Parathyroid adenoma (tissue), 2 donors: Measurements from ENCODE around the gene MRPL43.

Experiments used
- H2AFZ ChIP-seq: fragments of 300-600 bp; sonication (generic); one replicate; pipeline ENCODE4 v1.7.0; 2017; ENCODE audit warnings: antibody characterized with exemption, mild to moderate bottlenecking
- H3K27ac ChIP-seq: fragments of 300-600 bp; sonication (generic); one replicate; pipeline ENCODE4 v1.7.0; 2017
- H3K27me3 ChIP-seq: fragments of 300-600 bp; sonication (generic); one replicate; pipeline ENCODE4 v1.7.0; 2017; ENCODE audit warnings: low read length; ENCODE audit not compliant: control insufficient read depth, insufficient read depth
- H3K36me3 ChIP-seq: fragments of 300-600 bp; sonication (generic); one replicate; pipeline ENCODE4 v1.7.0; 2017; ENCODE audit warnings: low read length; ENCODE audit not compliant: control insufficient read depth, insufficient read depth
- H3K4me1 ChIP-seq: fragments of 300-600 bp; sonication (generic); one replicate; pipeline ENCODE4 v1.7.0; 2017; ENCODE audit warnings: control low read depth
- H3K4me2 ChIP-seq: fragments of 300-600 bp; sonication (generic); one replicate; pipeline ENCODE4 v1.7.0; 2017; ENCODE audit warnings: low read length
- H3K4me3 ChIP-seq: fragments of 300-600 bp; sonication (generic); one replicate; pipeline ENCODE4 v1.7.0; 2017; ENCODE audit warnings: low read depth, low read length
- H3K79me2 ChIP-seq: fragments of 300-600 bp; sonication (generic); one replicate; pipeline ENCODE4 v1.7.0; 2017; ENCODE audit warnings: control low read depth
- H3K9ac ChIP-seq: fragments of 300-600 bp; sonication (generic); one replicate; pipeline ENCODE4 v1.7.0; 2017; ENCODE audit warnings: mild to moderate bottlenecking
- H3K9me3 ChIP-seq: fragments of 300-600 bp; sonication (generic); one replicate; pipeline ENCODE4 v1.7.0; 2017; ENCODE audit warnings: low read length; ENCODE audit not compliant: control insufficient read depth
- TF ChIP-seq, protein P1 (sequence below): fragments of 300-600 bp; sonication (generic); IDR thresholded peaks from one replicate; pipeline ENCODE4 v1.7.0; 2017; ENCODE audit warnings: antibody characterized with exemption, mild to moderate bottlenecking
- donor health status: primary hyperparathyroidism.

The MRPL43 gene

GRCh38 chr10:101033276-101033675 lies 46.0 kb upstream of the MRPL43 start:
- no peaks in the 10 kb centered on the region for H3K36me3 ChIP-seq
- H3K4me2 ChIP-seq, result peak overlapping the region; percentile 100
- peaks cover 31% of the 10 kb centered on the region for H3K4me1 ChIP-seq
- H3K27me3 ChIP-seq, result no peaks in the 10 kb centered on the region
- H3K79me2 ChIP-seq, result no peaks in the 10 kb centered on the region
- H3K4me3 ChIP-seq, result no peak overlapping the region
- no peaks in the 10 kb centered on the region for H3K9me3 ChIP-seq
- H2AFZ ChIP-seq, result no peak overlapping the region
- TF ChIP-seq, protein P1, sequence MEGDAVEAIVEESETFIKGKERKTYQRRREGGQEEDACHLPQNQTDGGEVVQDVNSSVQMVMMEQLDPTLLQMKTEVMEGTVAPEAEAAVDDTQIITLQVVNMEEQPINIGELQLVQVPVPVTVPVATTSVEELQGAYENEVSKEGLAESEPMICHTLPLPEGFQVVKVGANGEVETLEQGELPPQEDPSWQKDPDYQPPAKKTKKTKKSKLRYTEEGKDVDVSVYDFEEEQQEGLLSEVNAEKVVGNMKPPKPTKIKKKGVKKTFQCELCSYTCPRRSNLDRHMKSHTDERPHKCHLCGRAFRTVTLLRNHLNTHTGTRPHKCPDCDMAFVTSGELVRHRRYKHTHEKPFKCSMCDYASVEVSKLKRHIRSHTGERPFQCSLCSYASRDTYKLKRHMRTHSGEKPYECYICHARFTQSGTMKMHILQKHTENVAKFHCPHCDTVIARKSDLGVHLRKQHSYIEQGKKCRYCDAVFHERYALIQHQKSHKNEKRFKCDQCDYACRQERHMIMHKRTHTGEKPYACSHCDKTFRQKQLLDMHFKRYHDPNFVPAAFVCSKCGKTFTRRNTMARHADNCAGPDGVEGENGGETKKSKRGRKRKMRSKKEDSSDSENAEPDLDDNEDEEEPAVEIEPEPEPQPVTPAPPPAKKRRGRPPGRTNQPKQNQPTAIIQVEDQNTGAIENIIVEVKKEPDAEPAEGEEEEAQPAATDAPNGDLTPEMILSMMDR, result no peak
- no peak overlapping the region for H3K27ac ChIP-seq
- H3K9ac ChIP-seq, result no peak overlapping the region

DNA sequence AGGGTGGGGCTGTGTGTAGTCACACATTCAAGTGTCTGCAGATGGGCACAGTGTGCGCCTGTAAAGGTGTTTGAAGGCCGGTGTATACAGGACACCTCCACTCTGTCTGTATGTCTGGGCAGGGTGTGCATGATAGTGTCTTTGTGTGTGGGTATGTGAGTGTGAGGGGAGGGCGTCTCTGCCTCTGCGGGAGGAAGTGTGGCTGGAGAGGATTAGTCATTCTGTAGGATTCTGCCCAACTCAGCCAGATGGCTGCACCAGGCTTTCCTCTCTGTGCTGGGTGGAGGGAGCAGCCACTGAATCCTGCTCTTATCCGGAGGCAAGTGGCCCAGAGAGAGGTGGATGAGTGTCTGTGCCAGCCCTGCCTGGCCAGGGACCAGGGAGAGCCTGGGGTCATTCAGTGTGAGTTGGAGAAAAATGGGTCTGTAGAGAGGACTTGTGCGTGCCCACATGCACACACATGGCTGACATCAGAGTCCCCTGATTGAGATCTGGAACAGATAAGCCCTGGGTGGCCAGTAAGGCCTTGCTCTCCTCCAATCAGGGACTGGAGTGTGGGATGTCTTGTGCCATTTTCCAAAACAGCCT lies 45.4 kb upstream of the MRPL43 start:
- peak overlapping the region; percentile 100 for H3K4me2 ChIP-seq
- H3K4me3 ChIP-seq, result peak overlapping the region; percentile 89
- H3K27me3 ChIP-seq, result no peaks in the 10 kb centered on the region
- H3K36me3 ChIP-seq, result no peaks in the 10 kb centered on the region
- H3K27ac ChIP-seq, result peak overlapping the region; percentile 89
- H3K4me1 ChIP-seq, result peaks cover 31% of the 10 kb centered on the region
- H2AFZ ChIP-seq, result peak overlapping the region; percentile 87
- no peaks in the 10 kb centered on the region for H3K9me3 ChIP-seq
- no peaks in the 10 kb centered on the region for H3K79me2 ChIP-seq
- no peak overlapping the region for H3K9ac ChIP-seq
- TF ChIP-seq, protein P1, result no peak

DNA sequence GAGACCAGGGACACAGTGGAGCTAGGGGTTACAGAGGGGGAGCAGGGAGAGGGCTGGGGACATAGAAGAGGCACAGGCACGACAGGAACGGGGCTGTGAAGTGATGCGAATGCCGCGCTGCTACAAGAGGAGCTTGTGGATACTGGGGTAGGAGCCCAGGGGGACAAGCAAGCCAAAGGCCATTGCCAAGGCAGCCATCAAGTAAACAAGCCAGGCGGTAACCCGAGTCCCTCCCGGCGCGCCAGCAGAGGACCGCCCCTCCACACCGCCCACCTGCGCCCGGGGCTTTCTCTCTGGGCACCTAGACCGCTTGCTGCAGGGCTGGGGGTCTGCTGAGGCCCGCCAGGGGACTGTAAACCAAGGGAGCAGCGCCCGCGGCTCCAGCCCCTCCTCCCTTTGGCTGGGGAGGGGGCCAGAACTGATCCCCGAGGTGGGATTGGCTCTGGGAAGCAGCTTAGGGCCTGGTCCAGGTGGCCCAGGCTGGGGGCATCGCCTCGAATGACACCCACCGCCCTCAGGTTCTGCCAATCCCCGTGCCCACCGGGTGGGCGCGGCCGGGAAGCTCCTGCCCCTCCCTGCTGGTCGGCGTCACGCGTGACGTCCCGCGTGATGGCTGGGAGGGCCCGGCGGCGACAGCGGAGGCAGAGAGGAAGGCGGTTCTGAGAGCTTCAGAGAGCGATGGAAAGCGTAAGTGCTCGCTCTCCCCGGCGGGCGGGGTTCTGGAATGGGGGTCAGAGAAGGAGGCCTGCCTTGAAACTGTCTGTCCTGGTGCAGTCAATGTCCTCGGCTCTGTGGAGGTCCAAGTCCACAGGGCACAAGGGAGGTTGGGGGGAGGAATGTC lies 44.7 kb upstream of the MRPL43 start:
- no peaks in the 10 kb centered on the region for H3K9me3 ChIP-seq
- TF ChIP-seq, protein P1, result no peak
- peak overlapping the region; percentile 87 for H2AFZ ChIP-seq
- peaks cover 31% of the 10 kb centered on the region for H3K4me1 ChIP-seq
- peak overlapping the region; percentile 100 for H3K4me2 ChIP-seq
- H3K27me3 ChIP-seq, result no peaks in the 10 kb centered on the region
- H3K27ac ChIP-seq, result peak overlapping the region; percentile 89
- no peaks in the 10 kb centered on the region for H3K79me2 ChIP-seq
- H3K9ac ChIP-seq, result no peak overlapping the region
- H3K36me3 ChIP-seq, result no peaks in the 10 kb centered on the region
- H3K4me3 ChIP-seq, result peak overlapping the region; percentile 89

- Histone ChIP-seq H3K27ac (peak within 1 kb of the TSS; percentile 89), H3K9ac (no peak within 1 kb of the TSS), H3K4me1 (peaks cover 31% of the 10 kb centered on the region), H3K9me3 (no peaks in the 10 kb centered on the region), H3K27me3 (no peaks in the 10 kb centered on the region), H3K36me3 (no peaks in the 10 kb centered on the region), H3K79me2 (no peaks in the 10 kb centered on the region), H3K4me3 (peak within 1 kb of the TSS; percentile 89), H2AFZ (peak within 1 kb of the TSS; percentile 87), H3K4me2 (peak within 1 kb of the TSS; percentile 100)
- TF ChIP-seq, protein P1, result no peak
Measured at GRCh38 chr10:101031128-101031795, 44.0 kb upstream of the MRPL43 start, which contains the start of the genes PDZD7 and SFXN3. TSS of gene PDZD7 (minus strand) at chr10:101031129. CDS start at chr10:101030219, 910 bp downstream. TSS of gene SFXN3 (plus strand) at chr10:101031234. CDS start at chr10:101034695, 3,461 bp downstream.
